Gastroesophageal sphincter (tissue), 4 donors: ENCODE measurements around the gene PBRM1. TPM values are rescaled to one million over a fixed set of nuclear protein-coding genes. Genes with fewer than 3 reads are reported as not detected.

Experiments
- ATAC-seq: fragments of 150-250 bp; one replicate; pipeline ENCODE4 v1.9.1; 2016; ENCODE audit warnings: mild to moderate bottlenecking, moderate library complexity
- H3K27ac ChIP-seq, 4 donors: fragments of 200-600 bp; sonication (generic) in 3 of 4; 1 replicate in 3 of 4; 2 replicates in 1 of 4; pipeline ENCODE4 v1.5.1; 2016 to 2019
- H3K27me3 ChIP-seq: fragments of 200-600 bp; sonication (generic); one replicate; pipeline ENCODE4 v1.5.1; 2019
- H3K36me3 ChIP-seq, 2 donors: fragments of 200-600 bp; sonication (generic); one replicate each; pipeline ENCODE4 v1.5.1; 2019; ENCODE audit warnings: control low read depth in 1 of 2
- H3K4me1 ChIP-seq, 3 donors: fragments of 200-600 bp; sonication (generic); 1 replicate in 2 of 3; 2 replicates in 1 of 3; pipeline ENCODE4 v1.5.1; 2016 to 2019; ENCODE audit warnings: control low read depth in 2 of 3
- H3K4me3 ChIP-seq, 2 donors: fragments of 200-600 bp; sonication (generic); one replicate each; pipeline ENCODE4 v1.5.1; 2019; ENCODE audit warnings: mild to moderate bottlenecking in 1 of 2, moderate library complexity in 1 of 2
- H3K9me3 ChIP-seq, 3 donors: fragments of 200-600 bp; sonication (generic); one replicate each; pipeline ENCODE4 v1.5.1; 2017 to 2019; ENCODE audit warnings: control low read depth in 2 of 3
- CTCF ChIP-seq, 4 experiments: fragments of 200-600 bp in 2 of 4; fragments of 450-650 bp in 2 of 4; sonication (generic) in 1 of 4; IDR thresholded peaks; one replicate each; pipeline ENCODE4 v1.5.1; 2017 to 2019; ENCODE audit warnings: antibody characterized with exemption in 4 of 4, mild to moderate bottlenecking in 2 of 4, moderate library complexity in 2 of 4
- EP300 ChIP-seq: sonication (generic); formaldehyde crosslinking; IDR thresholded peaks from one replicate; pipeline ENCODE4 v1.6.1; 2017; ENCODE audit warnings: antibody characterized with exemption, mild to moderate bottlenecking
- POLR2A ChIP-seq, 2 donors: fragments of 450-650 bp; IDR thresholded peaks; one replicate each; pipeline ENCODE4 v1.6.1; 2017; ENCODE audit warnings: antibody characterized with exemption in 2 of 2, mild to moderate bottlenecking in 2 of 2, moderate library complexity in 1 of 2
- POLR2AphosphoS5 ChIP-seq: sonication (generic); formaldehyde crosslinking; IDR thresholded peaks from one replicate; pipeline ENCODE4 v1.6.1; 2017; ENCODE audit warnings: antibody characterized with exemption
- WGBS, 2 donors: methylation state at CpG; one replicate each; pipeline ENCODE4 v1.1.5; 2018; ENCODE audit warnings: low coverage in 1 of 2; 5-methylcytosine and 5-hydroxymethylcytosine counted together
- total RNA-seq, 4 donors: library from RNA; depleted of rRNA; stranded (reverse); fragments of >200 nt; gene quantifications; one replicate each; pipeline ENCODE4 v1.1.0, GENCODE V29; 2016

Gene PBRM1
- total RNA-seq, 4 donors from 2014 or later = 73.9 to 105 (median 98.4) TPM

GRCh38 chr3:52684184-52684583 lies 1.5 kb downstream of the PBRM1 start:
- no peak for TF ChIP-seq EP300
- TF ChIP-seq CTCF (IDR thresholded peaks at IDR 0.05) = no peak
- TF ChIP-seq POLR2AphosphoS5 = no peak
- TF ChIP-seq POLR2A (IDR thresholded peaks at IDR 0.05) = no peak
- Histone ChIP-seq H3K27ac (peak overlapping the region in 2 of 4 donors; percentile 99), H3K4me3 (no peak overlapping the region), H3K4me1 (peaks cover 5 to 74% (median 12%) of the 10 kb centered on the region in 3 donors), H3K9me3 (no peaks in the 10 kb centered on the region), H3K36me3 (peaks cover 0 to 38% of the 10 kb centered on the region in 2 donors), H3K27me3 (no peaks in the 10 kb centered on the region)
- 40 to 49% methylated on average over 5 of the region's 5 CpGs for WGBS, 2 donors
- no peak for ATAC-seq

GRCh38 chr3:52683611-52684010 lies 2.1 kb downstream of the PBRM1 start:
- 62 to 81% methylated on average over 6 of the region's 6 CpGs for WGBS, 2 donors
- TF ChIP-seq EP300 (no peak), POLR2A (IDR thresholded peaks at IDR 0.05) (no peak), POLR2AphosphoS5 (no peak), CTCF (IDR thresholded peaks at IDR 0.05) (no peak)
- Histone ChIP-seq H3K27ac (peak overlapping the region in 1 of 4 donors; percentile 27), H3K9me3 (no peaks in the 10 kb centered on the region), H3K27me3 (no peaks in the 10 kb centered on the region), H3K4me1 (peaks cover 5 to 80% (median 12%) of the 10 kb centered on the region in 3 donors), H3K4me3 (no peak overlapping the region), H3K36me3 (peaks cover 0 to 38% of the 10 kb centered on the region in 2 donors)
- ATAC-seq = no peak

GRCh38 chr3:52682016-52682415 lies 3.7 kb downstream of the PBRM1 start:
- H3K9me3 ChIP-seq = no peaks in the 10 kb centered on the region
- no peak for TF ChIP-seq POLR2A (IDR thresholded peaks at IDR 0.05)
- TF ChIP-seq POLR2AphosphoS5 = peak; percentile 15
- H3K36me3 ChIP-seq = peaks cover 0 to 38% of the 10 kb centered on the region in 2 donors
- peaks cover 5 to 71% (median 12%) of the 10 kb centered on the region in 3 donors for H3K4me1 ChIP-seq
- no peaks in the 10 kb centered on the region for H3K27me3 ChIP-seq
- H3K4me3 ChIP-seq = no peak overlapping the region
- H3K27ac ChIP-seq = peak overlapping the region in 2 of 4 donors; percentile 39 to 50
- no peak for ATAC-seq

GRCh38 chr3:52681596-52681995 lies 4.1 kb downstream of the PBRM1 start:
- 56 to 70% methylated on average over 3 of the region's 3 CpGs for WGBS, 2 donors
- H3K9me3 ChIP-seq = no peaks in the 10 kb centered on the region
- no peak for TF ChIP-seq POLR2AphosphoS5
- no peak for TF ChIP-seq CTCF (IDR thresholded peaks at IDR 0.05)
- no peak for TF ChIP-seq EP300
- TF ChIP-seq POLR2A (IDR thresholded peaks at IDR 0.05) = no peak
- H3K4me1 ChIP-seq = peaks cover 5 to 67% (median 9%) of the 10 kb centered on the region in 3 donors
- peak overlapping the region in 2 of 4 donors; percentile 39 to 50 for H3K27ac ChIP-seq
- ATAC-seq = no peak
- no peaks in the 10 kb centered on the region for H3K27me3 ChIP-seq
- no peak overlapping the region for H3K4me3 ChIP-seq
- peaks cover 0 to 41% of the 10 kb centered on the region in 2 donors for H3K36me3 ChIP-seq

GRCh38 chr3:52679811-52680210 lies 5.9 kb downstream of the PBRM1 start:
- WGBS, 2 donors = 56 to 60% methylated on average over 1 of the region's 1 CpG
- no peak for TF ChIP-seq POLR2A (IDR thresholded peaks at IDR 0.05)
- TF ChIP-seq POLR2AphosphoS5 = no peak
- TF ChIP-seq EP300 = no peak
- TF ChIP-seq CTCF (IDR thresholded peaks at IDR 0.05) = no peak
- no peaks in the 10 kb centered on the region for H3K27me3 ChIP-seq
- no peak overlapping the region for H3K4me3 ChIP-seq
- H3K36me3 ChIP-seq = peaks cover 0 to 57% of the 10 kb centered on the region in 2 donors
- H3K9me3 ChIP-seq = no peaks in the 10 kb centered on the region
- ATAC-seq = no peak
- peaks cover 5 to 61% (median 6%) of the 10 kb centered on the region in 3 donors for H3K4me1 ChIP-seq
- no peak overlapping the region for H3K27ac ChIP-seq
